Adipocyte (in vitro differentiated cells): ENCODE results near the gene SLC39A11.

Source experiments
- DNase-seq: peaks from one replicate; pipeline ENCODE4 v3.0.0-alpha.2; 2015; ENCODE audit warnings: low read depth
- H3K27me3 ChIP-seq: replicated peaks from 2 replicates; pipeline ENCODE4 v1.7.0; 2013; ENCODE audit warnings: mild to moderate bottlenecking, low read length, moderate library complexity; ENCODE audit not compliant: control insufficient read depth, insufficient read depth
- H3K36me3 ChIP-seq: 2 replicates; pipeline ENCODE4 v1.7.0; 2013; ENCODE audit warnings: low read length, mild to moderate bottlenecking, moderate library complexity; ENCODE audit not compliant: control insufficient read depth, insufficient read depth, severe bottlenecking
- H3K4me1 ChIP-seq: 2 replicates; pipeline ENCODE4 v1.7.0; 2013; ENCODE audit warnings: mild to moderate bottlenecking, low read length, moderate library complexity; ENCODE audit not compliant: control insufficient read depth, insufficient read depth
- H3K4me3 ChIP-seq: 2 replicates; pipeline ENCODE4 v1.7.0; 2013; ENCODE audit warnings: mild to moderate bottlenecking, low read length, moderate library complexity
- H3K9ac ChIP-seq: 2 replicates; pipeline ENCODE4 v1.7.0; 2013; ENCODE audit warnings: mild to moderate bottlenecking, low read length, moderate library complexity
- H3K9me3 ChIP-seq: 2 replicates; pipeline ENCODE4 v1.7.0; 2013; ENCODE audit warnings: mild to moderate bottlenecking, low read length, moderate library complexity; ENCODE audit not compliant: control insufficient read depth

The SLC39A11 gene

DNA sequence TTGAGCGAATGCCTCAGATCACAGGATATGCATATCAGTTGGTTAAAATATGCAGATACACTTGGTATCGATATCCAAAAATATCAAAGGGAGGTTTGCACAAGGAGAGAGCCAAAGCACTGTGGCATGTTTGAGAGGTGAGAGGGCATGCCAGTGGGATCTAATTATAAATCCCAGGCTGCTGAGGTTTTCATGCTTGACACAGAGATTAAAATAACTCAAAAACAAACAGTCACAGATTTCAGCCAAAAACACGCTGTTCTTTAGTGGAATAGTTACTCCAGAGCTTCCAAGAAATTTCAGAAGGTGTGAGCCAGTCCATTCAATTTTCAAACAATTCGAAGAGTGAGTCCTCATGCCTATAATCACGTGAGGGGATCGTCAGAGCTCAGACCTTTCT lies 493.8 kb downstream of the SLC39A11 start:
- Histone ChIP-seq H3K4me1 (peaks cover 21% of the 10 kb centered on the region), H3K9me3 (no peaks in the 10 kb centered on the region), H3K9ac (no peak overlapping the region), H3K36me3 (no peaks in the 10 kb centered on the region), H3K4me3 (no peak overlapping the region), H3K27me3 (peaks cover 8% of the 10 kb centered on the region)
- no peak for DNase-seq

DNA sequence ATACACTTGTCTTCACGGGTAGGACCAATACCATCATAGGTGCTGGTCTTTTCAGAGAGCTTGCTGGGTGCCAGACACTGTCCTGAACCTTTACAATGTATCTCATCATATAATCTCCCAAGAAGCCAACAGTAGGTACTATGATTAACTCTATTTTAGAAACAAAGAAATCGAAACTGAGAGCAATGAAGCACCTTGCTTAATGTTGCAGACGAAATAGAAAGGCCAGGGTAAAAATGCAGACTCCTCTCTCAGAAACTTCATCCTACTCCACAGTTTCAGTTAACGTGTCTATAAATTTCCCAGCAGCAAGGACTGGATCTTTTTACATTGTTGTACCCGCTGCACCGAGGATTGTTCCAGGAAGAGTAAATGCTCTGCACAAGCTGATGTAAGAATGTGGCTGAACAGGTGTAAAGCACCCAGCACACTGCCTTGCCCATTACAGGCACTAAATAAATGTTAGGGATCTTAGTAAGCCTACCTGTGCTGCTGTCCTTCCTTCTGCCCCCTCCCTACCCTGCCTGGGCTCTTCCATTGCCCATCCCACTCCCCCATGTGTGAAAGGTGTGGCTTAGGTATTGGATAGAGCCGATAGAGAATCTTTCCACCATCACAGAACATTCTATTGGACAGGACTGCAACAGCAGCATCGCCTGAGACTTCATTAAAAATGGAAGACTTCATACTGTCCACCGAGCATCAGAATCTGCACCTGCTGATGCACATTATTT lies 495.0 kb downstream of the SLC39A11 start:
- Histone ChIP-seq H3K4me1 (peaks cover 10% of the 10 kb centered on the region), H3K27me3 (peaks cover 11% of the 10 kb centered on the region), H3K9ac (no peak overlapping the region), H3K36me3 (no peaks in the 10 kb centered on the region), H3K9me3 (no peaks in the 10 kb centered on the region), H3K4me3 (no peak overlapping the region)
- no peak for DNase-seq
